SK-MEL-5 (cell line): ENCODE data around the gene EBLN2. TPM values are rescaled to one million over a fixed set of nuclear protein-coding genes. Genes with fewer than 3 reads are reported as not detected.
"Not testable (repeated sequence)": the region's sequence is repeated elsewhere in the genome, so short reads cannot be mapped to it uniquely, and the experiment has no call there.

Source experiments
- DNase-seq: peaks from one replicate; pipeline ENCODE4 v3.0.0-alpha.2; 2016; ENCODE audit warnings: low read depth, low spot score
- in situ Hi-C: cut with HindIII; loops from 2 replicates; pipeline ENCODE4 v1.10.0; 2016; ENCODE audit warnings: low sequenced_read_pairs, high pct_unique_total_duplicates, low pct_unique_long_range_greater_than_20kb
- total RNA-seq: library from RNA; depleted of rRNA; stranded (reverse); fragments of >200 nt; shearing (Covaris generic); gene quantifications from 2 replicates; pipeline ENCODE4 v1.2.3, GENCODE V29; 2014

EBLN2 gene
- total RNA-seq, 1 experiment from 2014 or later = 2.1 TPM

DNA sequence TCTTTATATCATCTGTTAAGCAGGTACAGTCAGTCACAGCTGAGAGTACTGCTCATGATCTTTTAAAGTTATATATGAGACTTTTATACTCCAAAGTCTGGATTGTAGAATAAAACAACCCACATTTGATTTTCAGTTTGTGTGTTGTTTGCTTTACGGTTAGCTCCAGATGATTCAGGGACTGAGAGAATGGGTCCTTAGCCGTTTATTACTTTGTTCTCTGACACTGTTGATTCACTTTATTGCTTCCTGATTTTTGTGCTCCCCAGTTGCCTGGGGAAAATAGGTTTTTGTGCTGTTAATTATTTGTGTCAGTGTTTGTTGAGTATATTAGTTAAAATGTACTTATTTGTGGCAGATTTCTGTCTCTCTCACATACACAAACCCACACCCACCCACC, 8.6 kb upstream of the EBLN2 start:
- DNase-seq = no peak
- in situ Hi-C loops = loop anchor here (25.0 kb wide), 1 partner anchor 116 kb away; no protein-coding TSS in a partner anchor

- in situ Hi-C loops = loop anchor here (25.0 kb wide), 1 partner anchor 118 kb away; no protein-coding TSS in a partner anchor
- no peak for DNase-seq
Measured at GRCh38 chr3:73055583-73055982, 5.9 kb upstream of the EBLN2 start.

GRCh38 chr3:73056014-73056844, 5.2 kb upstream of the EBLN2 start:
- in situ Hi-C loops = loop anchor here (25.0 kb wide), 1 partner anchor 119 kb away; no protein-coding TSS in a partner anchor
- DNase-seq = peak; percentile 67

DNA sequence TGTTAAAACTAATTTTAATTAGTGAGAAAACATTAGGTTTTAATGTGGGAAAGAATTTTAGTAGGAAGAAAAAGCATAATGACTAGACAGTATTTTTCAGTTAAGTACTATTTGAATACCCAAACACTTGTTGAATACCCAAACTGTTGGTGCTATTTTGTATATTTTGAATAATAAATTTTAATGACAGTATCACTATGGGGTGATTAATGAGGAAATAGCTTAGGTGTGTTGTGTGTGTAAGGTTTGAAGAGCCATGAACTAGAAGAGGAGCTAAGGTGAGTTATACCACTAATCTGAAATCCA, 4.7 kb upstream of the EBLN2 start:
- DNase-seq = no peak
- in situ Hi-C loops = loop anchor here (25.0 kb wide), 1 partner anchor 119 kb away; no protein-coding TSS in a partner anchor

- in situ Hi-C loops = loop anchor here (25.0 kb wide), 1 partner anchor 123 kb away; no protein-coding TSS in a partner anchor
- no peak for DNase-seq
Measured at GRCh38 chr3:73060302-73060723, 1.1 kb upstream of the EBLN2 start.

- not testable (repeated sequence) for DNase-seq
- in situ Hi-C loops = loop anchor here (25.0 kb wide), 1 partner anchor 129 kb away; no protein-coding TSS in a partner anchor
Measured at GRCh38 chr3:73066243-73066642, 4.8 kb downstream of the EBLN2 start.

GRCh38 chr3:73068419-73068818, 7.0 kb downstream of the EBLN2 start:
- no peak for DNase-seq
- in situ Hi-C loops = loop anchor here (25.0 kb wide), 1 partner anchor 131 kb away; no protein-coding TSS in a partner anchor

DNA sequence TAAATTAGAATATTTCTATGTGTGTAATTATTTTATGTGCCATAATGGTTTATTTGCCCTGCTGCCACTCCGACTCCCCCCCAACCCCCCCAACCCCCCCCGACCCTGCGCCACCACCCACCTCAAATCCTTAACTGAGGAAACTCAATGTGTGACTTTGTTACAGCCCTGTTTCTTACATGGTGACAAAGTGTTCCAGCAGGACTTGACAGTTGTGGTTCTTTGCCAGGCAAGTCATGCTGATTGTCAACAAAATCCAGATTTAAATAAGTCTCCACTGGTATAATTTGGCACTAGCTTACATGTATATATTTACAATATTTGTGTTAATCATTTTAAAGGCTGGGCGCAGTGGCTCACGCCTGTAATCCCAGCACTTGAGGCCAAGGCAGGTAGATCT, 7.7 kb downstream of the EBLN2 start:
- in situ Hi-C loops = loop anchor here (25.0 kb wide), 1 partner anchor 132 kb away; no protein-coding TSS in a partner anchor
- no peak for DNase-seq

GRCh38 chr3:73069775-73070444, 8.5 kb downstream of the EBLN2 start:
- no peak for DNase-seq
- in situ Hi-C loops = loop anchor here (25.0 kb wide), 1 partner anchor 133 kb away; no protein-coding TSS in a partner anchor

- no peak for DNase-seq
- in situ Hi-C loops = loop anchor here (25.0 kb wide), 1 partner anchor 134 kb away; no protein-coding TSS in a partner anchor
Measured at GRCh38 chr3:73070675-73071575, 9.5 kb downstream of the EBLN2 start.

- in situ Hi-C loops = loop anchor here (25.0 kb wide), 1 partner anchor 135 kb away; no protein-coding TSS in a partner anchor
- no peak for DNase-seq
Measured at GRCh38 chr3:73071952-73072351, 10.5 kb downstream of the EBLN2 start.

DNA sequence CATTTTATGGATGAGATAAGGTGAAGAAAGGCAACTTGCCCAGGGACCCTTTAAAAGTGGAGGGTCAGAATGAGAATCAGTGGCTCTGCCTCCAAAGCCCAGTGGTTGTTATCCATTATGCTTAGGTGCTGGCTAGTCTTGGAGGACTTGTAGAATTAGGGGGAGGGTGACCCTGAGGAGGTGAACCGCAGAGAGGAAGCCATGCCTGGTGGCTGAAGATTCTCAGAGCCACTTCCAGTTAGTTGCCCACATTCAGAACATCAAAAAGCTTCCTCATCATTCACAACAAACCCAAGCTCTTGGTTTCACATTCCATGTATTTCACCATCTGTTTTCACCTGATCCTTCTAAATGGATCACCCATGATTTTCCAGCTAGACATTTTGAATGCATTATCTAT, 11.2 kb downstream of the EBLN2 start:
- in situ Hi-C loops = loop anchor here (25.0 kb wide), 1 partner anchor 135 kb away; no protein-coding TSS in a partner anchor

DNA sequence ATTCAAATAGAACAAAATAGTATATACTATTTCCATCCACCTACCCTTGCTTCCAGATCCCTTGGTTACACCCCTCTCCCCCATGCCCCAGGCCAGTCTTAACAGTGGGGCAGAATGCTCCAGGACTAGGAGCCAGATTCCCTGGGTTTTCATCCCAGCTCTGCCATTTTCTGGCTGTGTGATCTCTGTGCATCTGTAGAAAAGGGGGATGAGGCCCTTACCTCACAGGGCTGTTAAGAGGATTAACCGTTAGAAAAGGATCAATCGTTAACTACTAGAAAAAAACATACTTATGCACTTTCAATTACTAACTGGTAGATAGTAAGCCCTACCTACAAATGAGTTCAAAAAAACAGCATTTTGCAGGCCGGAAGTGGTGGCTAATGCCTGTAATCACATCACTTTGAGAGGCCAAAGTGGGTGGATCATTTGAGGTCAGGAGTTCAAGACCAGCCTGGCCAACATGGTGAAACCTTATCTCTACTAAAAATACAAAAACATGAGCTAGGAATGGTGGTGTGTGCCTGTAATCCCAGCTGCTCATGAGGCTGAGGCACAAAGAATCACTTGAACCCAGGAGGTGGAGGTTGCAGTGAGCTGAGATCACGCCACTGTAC, 11.7 kb downstream of the EBLN2 start:
- no peak for DNase-seq
- in situ Hi-C loops = loop anchor here (25.0 kb wide), 1 partner anchor 136 kb away; no protein-coding TSS in a partner anchor

More for the DNA sequence above, 11.2 kb downstream of the EBLN2 start:
- DNase-seq = no peak

DNA sequence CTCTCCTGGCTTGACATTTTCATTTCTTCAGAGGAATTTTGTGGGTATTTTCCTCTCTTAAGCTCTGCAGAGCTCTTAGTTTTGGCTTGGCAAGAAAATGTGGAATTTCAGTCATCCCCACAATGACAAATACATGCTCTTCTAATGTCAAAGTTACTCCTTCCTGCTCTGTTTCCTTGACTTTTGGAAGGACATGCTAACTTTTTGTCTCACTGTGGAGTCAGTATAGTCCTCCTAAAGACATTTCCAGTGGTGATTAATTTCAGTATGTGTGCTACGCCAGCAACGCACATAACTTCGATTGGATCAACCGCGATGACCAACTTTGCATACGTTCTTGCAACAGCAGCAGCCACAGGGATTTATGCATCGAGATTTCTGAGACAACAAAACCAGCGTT, 13.3 kb downstream of the EBLN2 start:
- in situ Hi-C loops = loop anchor here (25.0 kb wide), 1 partner anchor 137 kb away; no protein-coding TSS in a partner anchor
- DNase-seq = no peak

- DNase-seq = no peak
- in situ Hi-C loops = no loop called here
Measured at GRCh38 chr3:73080216-73080966, 18.9 kb downstream of the EBLN2 start.

DNA sequence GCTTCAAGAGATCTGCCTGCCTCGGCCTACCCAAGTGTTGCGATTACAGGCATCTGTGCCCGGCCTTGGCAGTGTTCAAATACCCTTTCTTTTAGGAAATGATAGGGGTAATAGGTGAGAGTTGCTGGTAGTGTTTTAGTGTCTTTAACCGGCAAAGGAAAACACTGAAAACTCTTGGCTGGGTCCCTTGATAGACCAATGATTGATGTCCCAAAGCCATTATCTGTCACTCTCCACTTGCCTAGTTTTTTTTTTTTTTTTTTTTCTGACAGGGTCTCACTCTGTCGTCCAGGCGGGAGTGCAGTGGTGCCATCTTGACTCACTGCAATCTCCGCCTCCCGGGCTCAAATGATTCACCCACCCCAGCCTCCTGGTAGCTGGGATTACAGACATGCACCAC, 19.7 kb downstream of the EBLN2 start:
- DNase-seq = no peak
- in situ Hi-C loops = no loop called here
